Body of pancreas (tissue), 4 donors: ENCODE results near the gene PPIP5K1.

Source experiments
- POLR2A ChIP-seq, 3 donors: fragments of 450-650 bp; IDR thresholded peaks; one replicate each; pipeline ENCODE4 v1.6.1; 2016; ENCODE audit warnings: antibody characterized with exemption in 3 of 3, mild to moderate bottlenecking in 2 of 3
- TF ChIP-seq, protein P1 (sequence below), 7 experiments: fragments of 450-650 bp in 4 of 7; fragments of 200-600 bp in 3 of 7; sonication (generic) in 3 of 7; IDR thresholded peaks; one replicate each; pipeline ENCODE4 v1.5.1; 2016 to 2019; ENCODE audit warnings: antibody characterized with exemption in 7 of 7

DNA sequence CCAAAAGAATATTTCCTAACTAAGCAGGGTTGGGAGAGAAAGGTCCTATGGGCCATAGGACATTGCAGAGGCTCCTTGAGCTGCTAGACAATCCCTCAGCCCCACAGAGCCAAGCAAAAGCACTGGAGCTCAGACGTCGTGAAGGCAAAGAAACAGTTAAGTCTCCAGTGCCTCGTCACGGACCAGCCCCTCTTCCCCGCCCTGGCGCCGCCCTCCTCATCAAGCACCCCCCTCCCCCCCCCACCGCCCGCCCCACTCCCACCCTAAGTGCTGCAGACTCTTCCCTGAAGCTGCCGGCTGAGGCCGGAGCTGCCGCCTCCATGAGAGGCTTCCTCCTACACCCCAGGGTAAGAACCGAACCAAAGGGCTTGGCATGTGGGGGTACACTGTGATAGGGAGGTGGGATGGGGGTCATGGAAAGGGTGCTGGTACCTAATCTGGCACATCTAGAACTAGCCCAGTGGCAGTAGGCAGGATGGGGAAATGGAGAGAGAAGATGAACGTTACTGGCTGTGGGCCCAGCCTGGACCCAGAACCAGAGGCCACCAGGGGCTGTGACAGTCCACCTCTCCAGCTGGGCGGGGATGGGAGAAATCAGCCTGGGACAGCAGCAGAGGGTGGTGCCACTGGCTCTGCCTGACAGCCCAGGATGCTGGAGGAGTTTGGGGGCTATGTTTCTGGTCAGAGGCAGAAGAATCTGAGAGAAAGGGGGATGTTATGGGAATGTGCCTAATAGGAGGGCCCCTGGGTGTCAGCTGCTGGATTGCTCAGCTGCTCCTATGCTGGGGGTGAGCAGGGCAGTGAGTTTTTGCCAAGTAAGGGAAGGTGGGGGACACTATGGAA lies 72.4 kb downstream of the PPIP5K1 start, which contains the start of gene MAP1A:
- TF ChIP-seq, protein P1, sequence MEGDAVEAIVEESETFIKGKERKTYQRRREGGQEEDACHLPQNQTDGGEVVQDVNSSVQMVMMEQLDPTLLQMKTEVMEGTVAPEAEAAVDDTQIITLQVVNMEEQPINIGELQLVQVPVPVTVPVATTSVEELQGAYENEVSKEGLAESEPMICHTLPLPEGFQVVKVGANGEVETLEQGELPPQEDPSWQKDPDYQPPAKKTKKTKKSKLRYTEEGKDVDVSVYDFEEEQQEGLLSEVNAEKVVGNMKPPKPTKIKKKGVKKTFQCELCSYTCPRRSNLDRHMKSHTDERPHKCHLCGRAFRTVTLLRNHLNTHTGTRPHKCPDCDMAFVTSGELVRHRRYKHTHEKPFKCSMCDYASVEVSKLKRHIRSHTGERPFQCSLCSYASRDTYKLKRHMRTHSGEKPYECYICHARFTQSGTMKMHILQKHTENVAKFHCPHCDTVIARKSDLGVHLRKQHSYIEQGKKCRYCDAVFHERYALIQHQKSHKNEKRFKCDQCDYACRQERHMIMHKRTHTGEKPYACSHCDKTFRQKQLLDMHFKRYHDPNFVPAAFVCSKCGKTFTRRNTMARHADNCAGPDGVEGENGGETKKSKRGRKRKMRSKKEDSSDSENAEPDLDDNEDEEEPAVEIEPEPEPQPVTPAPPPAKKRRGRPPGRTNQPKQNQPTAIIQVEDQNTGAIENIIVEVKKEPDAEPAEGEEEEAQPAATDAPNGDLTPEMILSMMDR (IDR thresholded peaks at IDR 0.05), result no peak
- TF ChIP-seq POLR2A (IDR thresholded peaks at IDR 0.05), result no peak
